Vagina (tissue), 2 donors: Measurements from ENCODE around the gene AHCYL2.

Source experiments
- POLR2A ChIP-seq, 2 donors: fragments of 450-650 bp; IDR thresholded peaks; one replicate each; pipeline ENCODE4 v1.6.1; 2017; ENCODE audit warnings: antibody characterized with exemption in 2 of 2, mild to moderate bottlenecking in 2 of 2, moderate library complexity in 2 of 2
- POLR2AphosphoS5 ChIP-seq, 2 donors: sonication (generic); formaldehyde crosslinking; IDR thresholded peaks; one replicate each; pipeline ENCODE4 v1.9.0; 2017; ENCODE audit warnings: antibody characterized with exemption in 2 of 2, mild to moderate bottlenecking in 2 of 2, low read depth in 1 of 2; ENCODE audit not compliant: insufficient read depth in 1 of 2
- TF ChIP-seq, protein P1 (sequence below), 3 experiments: fragments of 450-650 bp in 2 of 3; fragments of 200-600 bp in 1 of 3; sonication (generic) in 1 of 3; IDR thresholded peaks; one replicate each; pipeline ENCODE4 v1.5.1; 2017 to 2019; ENCODE audit warnings: antibody characterized with exemption in 3 of 3, mild to moderate bottlenecking in 2 of 3, moderate library complexity in 2 of 3

DNA sequence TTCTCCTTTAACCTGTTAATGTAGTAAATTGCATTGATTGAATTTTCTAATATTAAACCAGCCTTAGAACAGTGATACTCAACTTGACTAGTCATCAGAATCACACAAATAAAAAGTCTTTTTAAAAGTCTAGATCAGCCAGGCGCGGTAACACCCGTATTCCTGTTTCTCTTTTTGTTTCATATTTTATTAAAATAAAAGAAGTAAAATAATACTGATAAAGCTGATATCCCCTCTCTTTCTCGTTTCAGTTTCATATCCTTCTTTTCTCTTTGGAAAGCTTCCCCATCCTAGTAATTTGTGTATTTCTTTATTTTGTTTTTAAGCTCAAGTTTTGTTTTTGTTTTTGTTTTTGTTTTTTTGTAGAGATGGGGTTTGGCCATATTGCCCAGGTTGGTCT is 27.1 kb upstream of the AHCYL2 start:
- TF ChIP-seq POLR2A (IDR thresholded peaks at IDR 0.05) (no peak), POLR2AphosphoS5 (IDR thresholded peaks at IDR 0.05; ENCODE audit: insufficient read depth in 1 of 2, low read depth in 1 of 2) (no peak)
- TF ChIP-seq, protein P1, sequence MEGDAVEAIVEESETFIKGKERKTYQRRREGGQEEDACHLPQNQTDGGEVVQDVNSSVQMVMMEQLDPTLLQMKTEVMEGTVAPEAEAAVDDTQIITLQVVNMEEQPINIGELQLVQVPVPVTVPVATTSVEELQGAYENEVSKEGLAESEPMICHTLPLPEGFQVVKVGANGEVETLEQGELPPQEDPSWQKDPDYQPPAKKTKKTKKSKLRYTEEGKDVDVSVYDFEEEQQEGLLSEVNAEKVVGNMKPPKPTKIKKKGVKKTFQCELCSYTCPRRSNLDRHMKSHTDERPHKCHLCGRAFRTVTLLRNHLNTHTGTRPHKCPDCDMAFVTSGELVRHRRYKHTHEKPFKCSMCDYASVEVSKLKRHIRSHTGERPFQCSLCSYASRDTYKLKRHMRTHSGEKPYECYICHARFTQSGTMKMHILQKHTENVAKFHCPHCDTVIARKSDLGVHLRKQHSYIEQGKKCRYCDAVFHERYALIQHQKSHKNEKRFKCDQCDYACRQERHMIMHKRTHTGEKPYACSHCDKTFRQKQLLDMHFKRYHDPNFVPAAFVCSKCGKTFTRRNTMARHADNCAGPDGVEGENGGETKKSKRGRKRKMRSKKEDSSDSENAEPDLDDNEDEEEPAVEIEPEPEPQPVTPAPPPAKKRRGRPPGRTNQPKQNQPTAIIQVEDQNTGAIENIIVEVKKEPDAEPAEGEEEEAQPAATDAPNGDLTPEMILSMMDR (IDR thresholded peaks at IDR 0.05) = no peak
